Stimulated activated CD8-positive, alpha-beta memory T cell treated with anti-CD3 and anti-CD28 coated beads, Interleukin-7, amount 100 ng/mL, for 24 hours (primary cell): ENCODE results near the gene GOLGA6L24.
"Not testable (repeated sequence)": the region's sequence is repeated elsewhere in the genome, so short reads cannot be mapped to it uniquely, and the experiment has no call there.

Experiments used
- DNase-seq: peaks from one replicate; pipeline ENCODE4 v3.0.0-alpha.2; 2020; ENCODE audit warnings: low read depth

The GOLGA6L24 gene, protein sequence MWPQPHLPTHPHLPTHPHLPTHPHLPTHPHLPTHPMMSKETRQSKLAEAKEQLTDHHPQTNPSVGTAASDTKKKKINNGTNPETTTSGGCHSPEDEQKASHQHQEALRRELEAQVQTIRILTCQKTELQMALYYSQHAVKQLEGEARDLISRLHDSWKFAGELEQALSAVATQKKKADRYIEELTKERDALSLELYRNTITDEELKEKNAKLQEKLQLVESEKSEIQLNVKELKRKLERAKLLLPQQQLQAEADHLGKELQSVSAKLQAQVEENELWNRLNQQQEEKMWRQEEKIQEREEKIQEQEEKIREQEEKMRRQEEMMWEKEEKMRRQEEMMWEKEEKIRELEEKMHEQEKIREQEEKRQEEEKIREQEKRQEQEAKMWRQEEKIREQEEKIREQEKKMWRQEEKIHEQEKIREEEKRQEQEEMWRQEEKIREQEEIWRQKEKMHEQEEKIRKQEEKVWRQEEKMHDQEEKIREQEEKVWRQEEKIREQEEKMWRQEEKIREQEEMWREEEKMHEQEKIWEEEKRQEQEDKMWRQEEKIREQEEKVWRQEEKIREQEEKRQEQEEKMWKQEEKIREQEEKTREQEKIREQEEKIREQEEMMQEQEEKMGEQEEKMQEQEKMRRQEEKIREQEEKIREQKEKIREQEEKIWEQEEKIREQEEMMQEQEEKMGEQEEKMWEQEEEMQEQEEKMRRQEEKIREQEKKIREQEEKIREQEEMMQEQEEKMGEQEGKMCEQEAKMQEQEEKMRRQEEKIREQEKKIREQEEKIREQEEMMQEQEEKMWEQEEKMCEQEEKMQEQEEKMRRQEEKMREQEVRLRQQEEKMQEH

DNA sequence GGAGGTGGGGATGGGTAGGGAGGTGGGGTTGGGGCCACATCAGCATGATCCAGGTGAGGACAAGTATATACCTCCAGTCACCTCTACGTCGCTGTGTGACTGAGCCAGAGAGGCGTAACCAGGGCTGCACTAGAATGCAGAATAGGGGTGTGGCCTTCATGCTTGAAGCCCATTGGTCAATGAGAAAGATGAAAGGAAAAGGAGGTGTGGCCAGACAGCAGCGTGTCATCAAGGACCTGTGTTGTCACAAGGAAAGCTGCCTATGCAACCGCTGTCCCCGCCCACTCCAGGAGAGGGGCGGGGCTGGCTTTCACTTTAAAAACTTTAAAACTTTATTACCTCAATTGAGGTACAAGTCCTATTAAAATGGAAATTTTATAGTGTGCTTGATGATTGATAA is at the start of gene GOLGA6L24:
TSS of gene GOLGA6L24 (minus strand) at position 101 of the 400 bp plus-strand sequence. CDS start at position 40, 61 bp downstream.
- DNase-seq, result not testable (repeated sequence)

DNA sequence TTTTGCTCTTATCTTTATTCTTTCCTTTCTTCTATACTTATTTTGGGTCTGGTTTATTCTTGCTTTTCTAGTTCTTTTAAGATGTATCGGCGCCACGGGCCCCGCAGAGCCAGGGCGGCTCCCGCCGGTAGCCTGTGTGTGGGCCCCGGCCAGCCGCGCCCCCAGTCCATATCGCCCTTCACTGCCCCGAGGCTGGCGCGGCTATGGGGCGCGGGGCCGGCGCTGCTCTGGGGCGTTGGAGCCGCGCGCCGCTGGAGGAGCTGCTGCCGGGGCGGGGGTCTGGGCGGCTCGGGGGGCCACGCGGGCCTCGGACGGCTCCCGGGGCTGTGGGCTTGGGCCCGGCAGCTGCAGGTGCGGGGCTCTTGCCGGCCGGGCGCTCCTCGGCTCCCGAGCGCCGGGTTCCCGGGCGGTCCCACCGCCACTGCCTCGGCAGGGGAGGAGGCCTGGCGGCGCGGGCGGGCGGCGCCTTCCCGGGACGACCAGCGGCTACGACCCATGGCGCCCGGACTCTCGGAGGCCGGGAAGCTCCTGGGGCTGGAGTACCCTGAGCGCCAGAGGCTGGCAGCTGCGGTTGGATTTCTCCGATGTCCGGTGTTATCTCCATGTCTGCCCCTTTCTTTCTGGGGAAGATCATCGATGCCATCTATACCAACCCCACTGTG is 45.0 kb upstream of the GOLGA6L24 start:
- DNase-seq, result not testable (repeated sequence)

DNA sequence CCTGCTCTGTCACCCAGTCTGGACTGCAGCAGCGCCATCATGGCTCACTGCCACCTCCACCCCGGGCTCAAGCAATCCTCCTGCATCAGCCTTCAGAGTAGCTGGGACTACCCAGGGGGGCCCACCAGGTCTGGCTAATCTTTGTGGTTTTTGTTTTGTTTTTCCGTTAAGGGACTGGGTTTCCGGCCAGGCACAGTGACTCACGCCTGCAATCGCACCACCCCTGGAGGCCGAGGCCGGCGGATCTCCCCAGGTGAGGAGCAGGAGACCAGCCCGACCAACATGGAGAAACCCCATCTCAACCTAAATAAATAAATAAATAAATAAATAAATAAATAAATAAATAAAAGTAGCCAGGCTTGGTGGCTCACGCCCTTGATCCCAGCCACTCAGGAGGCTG is 38.1 kb upstream of the GOLGA6L24 start:
- not testable (repeated sequence) for DNase-seq

DNA sequence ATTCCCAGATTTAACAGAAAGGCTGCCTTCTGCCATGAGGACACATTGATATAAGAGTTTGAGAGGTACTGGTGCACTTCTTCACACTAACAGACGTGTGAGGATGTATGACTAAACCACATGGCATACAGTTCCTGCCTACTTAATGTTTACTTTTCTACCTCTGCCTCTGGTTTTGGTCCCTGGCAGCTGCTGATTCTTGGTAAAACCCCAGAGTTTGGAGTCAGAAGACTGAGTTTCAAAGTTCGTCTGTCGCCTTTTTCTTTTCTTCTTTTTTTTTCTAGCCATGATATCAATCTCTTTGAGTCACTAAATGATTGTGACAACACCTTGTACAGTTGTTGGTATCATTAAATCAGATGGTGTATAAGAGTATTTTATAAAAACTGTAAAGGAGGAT is 22.2 kb upstream of the GOLGA6L24 start:
- not testable (repeated sequence) for DNase-seq

DNA sequence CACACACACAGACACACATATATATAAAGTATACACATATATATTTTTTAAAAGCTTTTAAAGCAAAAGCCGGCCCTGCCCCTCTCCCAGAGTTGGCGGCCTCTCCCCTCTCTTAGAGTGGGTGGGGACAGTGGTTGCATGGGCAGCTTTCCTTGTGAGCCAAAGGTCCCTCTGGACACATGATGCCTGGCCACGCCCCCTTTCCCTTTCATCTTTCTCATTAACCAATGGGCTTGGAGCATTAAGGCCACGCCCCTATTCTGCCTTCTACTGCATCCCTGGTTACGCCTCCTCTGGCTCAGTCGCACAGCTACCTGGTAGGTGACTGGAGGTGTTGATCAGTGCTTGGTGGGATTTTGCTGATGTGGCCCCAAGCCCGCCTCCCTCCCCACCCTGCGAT is 20.5 kb upstream of the GOLGA6L24 start, which contains the start of gene GOLGA8F:
TSS of gene GOLGA8F (plus strand) at position 301 of the 400 bp plus-strand sequence. CDS start at position 399, 98 bp downstream.
- DNase-seq, result not testable (repeated sequence)

DNA sequence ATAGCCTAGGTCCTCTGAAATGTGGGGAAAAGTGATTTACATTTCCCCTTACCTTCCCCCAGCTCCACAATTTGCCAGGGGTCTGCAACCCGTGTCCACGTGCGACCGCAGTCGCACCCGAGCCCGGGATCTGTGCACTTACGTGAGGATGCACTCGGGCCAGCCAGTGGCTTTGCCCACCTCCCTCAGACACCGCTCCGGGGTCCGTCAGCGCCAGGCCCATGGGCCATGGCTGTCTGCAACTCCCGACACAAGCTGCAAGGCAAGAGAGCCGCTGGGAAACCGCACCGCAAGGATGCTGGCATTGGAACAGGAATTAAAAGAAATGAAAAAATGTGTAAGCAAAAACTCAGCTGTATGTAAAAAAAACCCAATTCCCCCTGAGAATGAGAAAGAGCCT is 7.6 kb upstream of the GOLGA6L24 start:
- DNase-seq, result not testable (repeated sequence)

DNA sequence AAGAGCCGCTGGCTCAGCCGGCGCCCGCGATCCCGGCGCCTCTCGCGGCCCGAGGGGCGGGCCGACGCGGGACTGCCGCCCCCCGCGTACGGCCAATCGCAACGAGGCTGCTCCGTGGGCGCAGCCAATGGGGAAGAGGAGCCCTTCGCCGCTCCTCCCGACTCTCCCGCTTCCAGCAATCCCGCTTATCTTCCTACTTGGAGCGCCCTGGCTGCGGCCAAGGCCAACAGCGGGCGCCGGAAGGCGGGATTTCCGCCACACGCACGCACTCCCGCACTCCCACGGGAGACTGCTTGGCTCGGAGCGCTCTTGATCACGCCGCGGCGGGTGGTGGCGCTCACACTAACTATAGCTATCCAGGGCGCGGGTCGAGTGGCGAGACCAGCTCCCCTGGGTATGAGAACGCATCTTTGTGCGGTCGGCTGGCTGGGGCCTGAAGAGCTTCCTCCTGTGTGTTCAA is 35.7 kb downstream of the GOLGA6L24 start, which contains the start of gene HERC2:
TSS of gene HERC2 (minus strand) at position 51 of the 460 bp plus-strand sequence. CDS start 746 bp downstream, outside the sequence.
- not testable (repeated sequence) for DNase-seq

DNA sequence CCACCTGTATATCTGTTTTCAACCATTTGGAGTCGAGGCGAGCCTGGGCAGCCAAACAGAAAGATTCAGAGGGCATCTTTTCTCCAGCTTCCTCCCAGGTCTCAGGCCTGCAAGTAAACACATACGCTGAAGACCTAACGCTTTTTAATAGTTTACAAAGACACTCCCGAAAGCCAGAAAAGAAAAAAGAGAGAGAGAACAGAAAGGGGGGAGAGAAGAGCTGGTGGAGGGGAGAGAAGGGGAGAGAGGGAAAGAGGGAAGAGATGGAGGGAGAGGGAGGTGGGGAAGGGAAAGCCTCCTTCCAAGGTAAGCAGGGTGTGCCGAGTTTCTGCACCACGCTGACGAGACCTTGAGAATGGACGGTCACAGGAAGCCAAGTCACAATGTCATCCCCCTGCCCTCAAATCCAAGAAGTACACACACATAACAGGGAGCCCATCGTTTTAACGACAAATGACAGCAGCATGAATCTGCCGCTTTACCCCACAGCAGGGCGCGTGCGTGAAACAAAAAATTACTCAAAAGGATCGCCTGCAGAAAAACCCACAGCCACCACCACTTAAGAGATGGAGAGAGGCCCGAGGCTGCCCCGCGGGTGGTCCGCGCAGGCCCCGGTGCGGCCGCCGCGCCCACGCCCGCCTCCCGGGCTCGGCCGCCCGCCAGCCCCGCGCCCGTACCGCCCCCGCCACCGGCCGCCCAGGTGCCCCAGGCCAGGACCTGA is 36.4 kb downstream of the GOLGA6L24 start:
- DNase-seq, result not testable (repeated sequence)

DNA sequence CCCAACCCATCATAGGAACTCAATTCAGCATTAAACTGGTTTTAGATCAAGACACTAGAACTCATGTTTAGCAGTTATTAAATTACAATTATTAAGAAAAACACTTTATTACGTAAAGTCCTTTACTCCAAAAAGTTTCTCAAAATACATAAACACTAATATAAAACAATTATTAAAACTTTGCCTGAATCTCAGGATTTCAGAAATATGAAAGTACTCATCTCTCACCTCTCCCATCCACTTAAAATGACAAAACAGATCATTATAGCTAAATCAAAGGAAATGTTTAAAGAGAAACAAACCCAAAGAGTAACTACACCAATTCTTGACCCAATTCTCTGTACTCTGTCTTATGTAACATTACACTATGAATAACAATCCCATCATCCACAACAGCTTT is 38.2 kb downstream of the GOLGA6L24 start:
- not testable (repeated sequence) for DNase-seq

DNA sequence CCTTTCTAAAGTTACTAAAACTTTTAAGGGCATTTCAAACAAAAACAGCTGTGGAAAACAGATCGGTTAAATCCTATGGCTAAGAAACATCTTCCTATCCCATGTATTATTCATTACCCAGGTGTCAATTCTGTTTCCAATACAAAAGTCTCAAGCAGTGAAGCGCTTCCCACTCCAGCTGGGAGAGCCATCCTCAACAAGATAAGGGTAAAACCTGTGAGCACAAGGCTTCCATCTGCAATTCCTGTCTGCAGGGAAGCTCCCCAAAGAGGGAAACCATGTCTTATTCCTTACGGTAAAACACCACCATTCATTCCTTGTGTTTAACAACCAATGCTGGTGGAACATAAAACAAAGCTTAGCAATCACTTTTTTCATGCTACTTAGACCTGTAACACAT is 39.1 kb downstream of the GOLGA6L24 start:
- not testable (repeated sequence) for DNase-seq

DNA sequence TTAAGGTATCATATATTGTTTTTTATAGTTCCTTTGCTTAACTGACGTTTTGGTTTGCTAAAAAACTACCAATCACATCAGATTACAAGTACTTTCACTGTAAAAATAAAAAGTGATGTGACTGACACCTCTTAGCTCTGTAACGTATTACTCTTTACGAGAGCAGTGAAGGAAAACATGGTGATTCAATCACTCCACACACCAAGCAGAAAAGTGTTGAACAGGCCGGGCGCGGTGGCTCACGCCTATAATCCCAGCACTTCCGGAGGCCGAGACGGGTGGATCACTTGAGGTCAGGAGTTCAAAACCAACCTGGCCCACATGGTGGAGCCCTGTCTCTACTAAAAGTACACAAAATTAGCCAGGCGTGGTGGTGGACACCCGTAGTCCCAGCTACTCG is 39.8 kb downstream of the GOLGA6L24 start:
- DNase-seq, result not testable (repeated sequence)

DNA sequence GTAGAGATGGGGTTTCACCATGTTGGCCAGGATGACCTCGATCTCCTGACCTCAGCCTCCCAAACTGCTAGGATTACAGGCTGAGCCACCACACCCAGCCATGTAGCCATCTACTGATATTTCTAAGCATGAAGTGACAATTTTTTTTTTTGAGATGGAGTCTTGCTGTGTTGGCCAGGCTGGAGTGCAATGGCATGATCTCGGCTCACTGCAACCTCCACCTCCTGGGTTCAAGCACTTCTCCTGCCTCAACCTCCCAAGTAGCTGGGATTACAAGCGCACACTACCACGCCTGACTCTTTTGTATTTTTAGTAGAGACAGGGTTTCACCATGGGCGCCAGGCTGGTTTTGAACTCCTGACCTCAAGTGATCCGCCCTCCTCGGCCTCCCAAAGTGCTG is 40.9 kb downstream of the GOLGA6L24 start:
- DNase-seq, result not testable (repeated sequence)

DNA sequence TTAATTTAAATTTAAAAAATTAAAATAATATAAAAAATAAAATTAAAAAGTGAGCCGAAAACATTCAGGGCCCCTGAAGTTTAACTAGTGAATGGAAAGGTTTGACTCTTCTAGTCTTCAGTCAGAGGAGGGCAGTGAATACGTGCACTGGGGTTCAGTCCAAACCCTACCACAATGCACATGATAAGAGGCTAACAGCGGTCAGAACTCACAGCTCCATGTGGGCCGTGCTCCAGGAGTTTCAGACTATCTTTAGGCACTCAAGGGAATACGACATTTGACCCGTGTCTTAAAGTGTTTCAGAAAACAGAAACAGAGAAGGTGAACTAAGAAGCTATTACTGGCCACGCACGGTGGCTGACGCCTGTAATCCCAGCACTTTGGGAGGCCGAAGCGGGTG is 47.4 kb downstream of the GOLGA6L24 start:
- DNase-seq, result not testable (repeated sequence)

DNA sequence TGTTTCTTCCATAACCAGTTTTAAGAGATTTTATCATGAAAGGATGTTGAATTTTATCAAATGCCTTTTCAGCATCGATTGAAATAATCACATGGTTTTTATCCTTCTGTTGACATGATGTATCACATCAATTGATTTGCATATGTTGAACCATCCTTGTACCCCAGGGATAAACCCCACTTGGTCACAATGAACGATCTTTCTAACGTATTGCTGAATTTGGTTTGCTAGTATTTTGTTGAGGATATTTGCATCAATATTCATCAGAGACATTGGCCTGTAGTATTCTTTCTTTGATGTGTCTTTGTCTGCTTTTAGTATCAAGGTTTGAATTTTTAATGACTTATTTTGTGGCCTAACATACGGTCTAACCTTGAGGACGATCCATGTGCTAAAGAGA is 49.2 kb downstream of the GOLGA6L24 start:
- not testable (repeated sequence) for DNase-seq
